ENCODE results near the gene PSTPIP2.

GRCh38 chr18:46070232-46070631 is 1.8 kb downstream of the PSTPIP2 start:
- TF ChIP-seq CTCF (IDR thresholded peaks at IDR 0.05; ENCODE audit: control extremely low read depth in 1 of 3, insufficient read depth in 1 of 3, low read depth in 1 of 3, low read length in 3 of 3) (no peak), MAFK (IDR thresholded peaks at IDR 0.05; ENCODE audit: low read depth, low read length) (no peak), KDM1A (IDR thresholded peaks at IDR 0.05; ENCODE audit: borderline replicate concordance, low read length) (no peak), POLR2A (IDR thresholded peaks at IDR 0.05; ENCODE audit: control extremely low read depth in 1 of 2, low read depth in 2 of 2, low read length in 2 of 2) (no peak), EZH2 (IDR thresholded peaks at IDR 0.05; ENCODE audit: low read depth, low read length, severe bottlenecking) (no peak), POLR2AphosphoS5 (IDR thresholded peaks at IDR 0.05; ENCODE audit: low read depth, low read length) (no peak), ZNF274 (IDR thresholded peaks at IDR 0.05; ENCODE audit: borderline replicate concordance, extremely low read depth, low read length) (no peak)
